Measurements from ENCODE around the gene LTA. TPM values are rescaled to one million over a fixed set of nuclear protein-coding genes. Genes with fewer than 3 reads are reported as not detected.
A peak's percentile ranks its signal among the peaks of the same experiment; 100 is the strongest.

Gene LTA
- total RNA-seq, 3 donors from 2014 or later = 0.29 TPM; not detected in 2

- intact Hi-C loops (cut with DNase I; ENCODE audit: low total_unique reads) = no loop called here
- H3K9me3 ChIP-seq = no peaks in the 10 kb centered on the region
- peaks cover 26% of the 10 kb centered on the region for H3K36me3 ChIP-seq
- TF ChIP-seq CTCF (IDR thresholded peaks at IDR 0.05) (no peak), POLR2A (IDR thresholded peaks at IDR 0.05) (no peak), POLR2AphosphoS5 (IDR thresholded peaks at IDR 0.05) (no peak)
- no peak for DNase-seq (ENCODE audit: low spot score in 2 of 2)
- no peaks in the 10 kb centered on the region for H3K27me3 ChIP-seq
- H3K4me3 ChIP-seq = no peak overlapping the region
- no peak overlapping the region for H3K27ac ChIP-seq
- no peaks in the 10 kb centered on the region for H3K4me1 ChIP-seq
Observed at GRCh38 chr6:31533455-31533841, 38.6 kb upstream of the LTA start.

GRCh38 chr6:31534011-31534410 is 38.1 kb upstream of the LTA start:
- TF ChIP-seq CTCF (IDR thresholded peaks at IDR 0.05) = no peak
- TF ChIP-seq POLR2AphosphoS5 (IDR thresholded peaks at IDR 0.05) = no peak
- TF ChIP-seq POLR2A (IDR thresholded peaks at IDR 0.05) = no peak
- no peak for DNase-seq (ENCODE audit: low spot score in 2 of 2)
- Histone ChIP-seq H3K27ac (no peak overlapping the region), H3K9me3 (no peaks in the 10 kb centered on the region), H3K36me3 (peaks cover 26% of the 10 kb centered on the region), H3K4me1 (peaks cover 2 to 3% of the 10 kb centered on the region in 2 donors), H3K4me3 (no peak overlapping the region), H3K27me3 (no peaks in the 10 kb centered on the region)
- intact Hi-C loops (cut with DNase I; ENCODE audit: low total_unique reads) = no loop called here

GRCh38 chr6:31534521-31535040 is 37.5 kb upstream of the LTA start:
- H3K36me3 ChIP-seq = peaks cover 26% of the 10 kb centered on the region
- no peaks in the 10 kb centered on the region for H3K9me3 ChIP-seq
- H3K27ac ChIP-seq = no peak overlapping the region
- H3K4me1 ChIP-seq = peaks cover 7 to 8% of the 10 kb centered on the region in 2 donors
- DNase-seq (ENCODE audit: low spot score in 2 of 2) = no peak
- no peak for TF ChIP-seq POLR2AphosphoS5 (IDR thresholded peaks at IDR 0.05)
- no peak for TF ChIP-seq POLR2A (IDR thresholded peaks at IDR 0.05)
- no peak for TF ChIP-seq CTCF (IDR thresholded peaks at IDR 0.05)
- intact Hi-C loops (cut with DNase I; ENCODE audit: low total_unique reads) = no loop called here
- H3K27me3 ChIP-seq = no peaks in the 10 kb centered on the region
- no peak overlapping the region for H3K4me3 ChIP-seq

- Histone ChIP-seq H3K9me3 (no peaks in the 10 kb centered on the region), H3K36me3 (peaks cover 26% of the 10 kb centered on the region), H3K27me3 (no peaks in the 10 kb centered on the region), H3K27ac (no peak overlapping the region), H3K4me3 (no peak overlapping the region), H3K4me1 (peaks cover 11 to 17% of the 10 kb centered on the region in 2 donors)
- TF ChIP-seq POLR2A (IDR thresholded peaks at IDR 0.05) = no peak
- DNase-seq (ENCODE audit: low spot score in 2 of 2) = no peak
- intact Hi-C loops (cut with DNase I; ENCODE audit: low total_unique reads) = no loop called here
Observed at GRCh38 chr6:31535538-31536324, 36.4 kb upstream of the LTA start.

GRCh38 chr6:31538805-31539400 is 33.2 kb upstream of the LTA start:
- no peaks in the 10 kb centered on the region for H3K27me3 ChIP-seq
- TF ChIP-seq CTCF (IDR thresholded peaks at IDR 0.05) (no peak), POLR2AphosphoS5 (IDR thresholded peaks at IDR 0.05) (no peak), POLR2A (IDR thresholded peaks at IDR 0.05) (no peak)
- DNase-seq (ENCODE audit: low spot score in 2 of 2) = no peak
- H3K9me3 ChIP-seq = no peaks in the 10 kb centered on the region
- H3K27ac ChIP-seq = peak overlapping the region in 1 of 2 donors; percentile 95
- intact Hi-C loops (cut with DNase I; ENCODE audit: low total_unique reads) = no loop called here
- peaks cover 11 to 22% of the 10 kb centered on the region in 2 donors for H3K4me1 ChIP-seq
- peak overlapping the region in 2 of 3 donors; percentile 25 to 80 for H3K4me3 ChIP-seq
- peaks cover 22% of the 10 kb centered on the region for H3K36me3 ChIP-seq
